ENCODE measurements around the gene TUSC2. TPM values are rescaled to one million over a fixed set of nuclear protein-coding genes. Genes with fewer than 3 reads are reported as not detected.
"Not testable (repeated sequence)": the region's sequence is repeated elsewhere in the genome, so short reads cannot be mapped to it uniquely, and the experiment has no call there.

TUSC2 gene
- total and polyA plus RNA-seq, 10 donors, result 19.4 to 36.5 (median 24.4) TPM

- DNase-seq, result peak; percentile 68
- no peaks in the 10 kb centered on the region for H3K27me3 ChIP-seq (replicated peaks in 1 of 7)
- intact Hi-C loops (cut with DNase I; ENCODE audit: low total_unique reads), result no loop called here
- no peaks in the 10 kb centered on the region for H3K9me3 ChIP-seq
- WGBS, 5 donors, result 85 to 96% (median 92%) methylated on average over 17 to 28 of the region's 28 CpGs
- H3K27ac ChIP-seq, result no peak overlapping the region
- peak in 2 of 3 donors; percentile 7 to 36 for TF ChIP-seq POLR2AphosphoS5 (IDR thresholded peaks at IDR 0.05)
- no peak for TF ChIP-seq POLR2A (IDR thresholded peaks at IDR 0.05)
- H3K4me3 ChIP-seq, result no peak overlapping the region
- peaks cover 7 to 18% (median 11%) of the 10 kb centered on the region in 6 donors for H3K4me1 ChIP-seq
- peaks cover 0 to 48% (median 40%) of the 10 kb centered on the region in 6 donors for H3K36me3 ChIP-seq
Observed at GRCh38 chr3:50286322-50287227, 41.4 kb downstream of the TUSC2 start.

GRCh38 chr3:50284121-50284520, 43.9 kb downstream of the TUSC2 start:
- H3K4me3 ChIP-seq; H3K27ac ChIP-seq; H3K9me3 ChIP-seq; H3K27me3 ChIP-seq (replicated peaks in 1 of 7); H3K4me1 ChIP-seq; intact Hi-C loops (cut with DNase I; ENCODE audit: low total_unique reads); DNase-seq: not testable (repeated sequence)
- 85 to 95% (median 90%) methylated on average over 6 of the region's 6 CpGs for WGBS, 5 donors
- peaks cover 0 to 33% (median 28%) of the 10 kb centered on the region in 6 donors for H3K36me3 ChIP-seq

- H3K27ac ChIP-seq, result no peak overlapping the region
- peaks cover 5 to 39% (median 28%) of the 10 kb centered on the region in 7 donors for H3K27me3 ChIP-seq (replicated peaks in 1 of 7)
- DNase-seq, result no peak
- H3K36me3 ChIP-seq, result no peaks in the 10 kb centered on the region
- H3K4me1 ChIP-seq, result peaks cover 4 to 23% (median 20%) of the 10 kb centered on the region in 6 donors
- WGBS, 5 donors, result 81 to 95% (median 86%) methylated on average over 8 of the region's 8 CpGs
- TF ChIP-seq POLR2A (IDR thresholded peaks at IDR 0.05) (no peak), CTCF (IDR thresholded peaks at IDR 0.05 in 8 of 11, conservative IDR thresholded peaks at IDR 0.05 in 3 of 11) (no peak), POLR2AphosphoS5 (IDR thresholded peaks at IDR 0.05) (no peak)
- no peak overlapping the region for H3K4me3 ChIP-seq
- intact Hi-C loops (cut with DNase I; ENCODE audit: low total_unique reads), result loop anchor here (10.0 kb wide), 1 partner anchor 155 kb away; no protein-coding TSS in a partner anchor
- H3K9me3 ChIP-seq, result no peaks in the 10 kb centered on the region
Observed at GRCh38 chr3:50279255-50280016, 48.6 kb downstream of the TUSC2 start.

- Histone ChIP-seq H3K9me3 (no peaks in the 10 kb centered on the region), H3K4me3 (no peak within 1 kb of the TSS), H3K27ac (no peak within 1 kb of the TSS), H3K4me1 (peaks cover 4 to 29% (median 26%) of the 10 kb centered on the region in 6 donors), H3K36me3 (no peaks in the 10 kb centered on the region), H3K27me3 (replicated peaks in 1 of 7) (peaks cover 5 to 44% (median 32%) of the 10 kb centered on the region in 7 donors)
- no peak for DNase-seq
- no peak for TF ChIP-seq CTCF (IDR thresholded peaks at IDR 0.05 in 8 of 11, conservative IDR thresholded peaks at IDR 0.05 in 3 of 11)
- no peak for TF ChIP-seq POLR2A (IDR thresholded peaks at IDR 0.05)
- no peak for TF ChIP-seq POLR2AphosphoS5 (IDR thresholded peaks at IDR 0.05)
- 54 to 85% (median 72%) methylated on average over 2 of the region's 2 CpGs; no CpG with 5 or more reads in 1 of the 5 donors for WGBS, 5 donors
- intact Hi-C loops (cut with DNase I; ENCODE audit: low total_unique reads), result loop anchor here (10.0 kb wide), 1 partner anchor 154 kb away; no protein-coding TSS in a partner anchor
Observed at GRCh38 chr3:50278880-50279224, 49.2 kb downstream of the TUSC2 start, which contains the start of gene LSMEM2. LSMEM2 (plus strand) TSS chr3:50279087; CDS start chr3:50279114, 27 bp downstream.
